IMR-90 (cell line): Measurements from ENCODE around the gene ATP2B2. TPM values are rescaled to one million over a fixed set of nuclear protein-coding genes. Genes with fewer than 3 reads are reported as not detected.

ENCODE experiments used
- ATAC-seq: fragments of 200-7000 bp; cut with Tn5 transposase; 2 replicates; pipeline ENCODE4 v1.9.1; 2020; ENCODE audit warnings: low read depth, mild to moderate bottlenecking, moderate library complexity
- BruUV-seq: library from RNA; stranded (reverse); fragments of 400-500 nt; replicated peaks from 2 replicates; lab custom pipeline; 2021; lab: Mats Ljungman, UMichigan
- CTCF ChIA-PET: fragments of 300-600 bp; formaldehyde crosslinking; extraction: SDS; loops from one replicate; lab custom pipeline; 2021; ENCODE audit warnings: antibody characterized with exemption; lab: Yijun Ruan, JAX
- POLR2A ChIA-PET: fragments of 300-600 bp; sonication (Branson Sonifier 250); formaldehyde crosslinking; loops from one replicate; lab custom pipeline; 2022; ENCODE audit warnings: antibody characterized with exemption; ENCODE audit not compliant: unreplicated experiment; lab: Charles Lee
- DNase-seq: peaks from one replicate; pipeline ENCODE4 v3.0.0; 2013
- H2AFZ ChIP-seq: replicated peaks from 2 replicates; pipeline ENCODE3; 2013; ENCODE audit warnings: low read length, mild to moderate bottlenecking; ENCODE audit not compliant: poor library complexity
- H2AK5ac ChIP-seq: 2 replicates; pipeline ENCODE4 v1.6.1; 2013; ENCODE audit warnings: low read depth, low read length, inconsistent platforms
- H2AK9ac ChIP-seq: replicated peaks from 2 replicates; pipeline ENCODE3; 2013; ENCODE audit warnings: mild to moderate bottlenecking, low read depth, low read length, moderate library complexity; ENCODE audit not compliant: poor library complexity
- H2BK120ac ChIP-seq: 2 replicates; pipeline ENCODE4 v1.6.1; 2013; ENCODE audit warnings: low read depth, low read length, inconsistent platforms
- H2BK15ac ChIP-seq: 3 replicates; pipeline ENCODE4 v1.6.1; 2013; ENCODE audit warnings: low read depth, low read length, inconsistent platforms
- H2BK20ac ChIP-seq: 2 replicates; pipeline ENCODE4 v1.6.1; 2013; ENCODE audit warnings: low read depth, mild to moderate bottlenecking, inconsistent platforms, low read length, moderate library complexity
- H2BK5ac ChIP-seq: 2 replicates; pipeline ENCODE4 v1.6.1; 2013; ENCODE audit warnings: mild to moderate bottlenecking, low read depth, low read length, inconsistent platforms; ENCODE audit not compliant: poor library complexity, severe bottlenecking
- H3K14ac ChIP-seq: replicated peaks from 2 replicates; pipeline ENCODE4 v1.6.1; 2013; ENCODE audit warnings: low read depth, low read length, inconsistent platforms
- H3K18ac ChIP-seq: 2 replicates; pipeline ENCODE4 v1.6.1; 2013; ENCODE audit warnings: low read depth, low read length, control low read depth
- H3K23ac ChIP-seq: 2 replicates; pipeline ENCODE4 v1.6.1; 2013; ENCODE audit warnings: low read depth, low read length, inconsistent platforms
- H3K27ac ChIP-seq: 2 replicates; pipeline ENCODE4 v1.5.1; 2013; ENCODE audit warnings: mild to moderate bottlenecking, control low read depth, low read length; ENCODE audit not compliant: insufficient read depth
- H3K27me3 ChIP-seq: 2 replicates; pipeline ENCODE4 v1.6.1; 2013; ENCODE audit warnings: low read length; ENCODE audit not compliant: control insufficient read depth, insufficient read depth
- H3K36me3 ChIP-seq: 2 replicates; pipeline ENCODE4 v1.6.1; 2013; ENCODE audit warnings: low read length, mixed read lengths; ENCODE audit not compliant: control insufficient read depth, insufficient read depth
- H3K4ac ChIP-seq: 2 replicates; pipeline ENCODE4 v1.6.1; 2013; ENCODE audit warnings: low read depth, low read length, inconsistent platforms
- H3K4me1 ChIP-seq: 2 replicates; pipeline ENCODE4 v1.6.1; 2013; ENCODE audit warnings: low read length, mixed read lengths; ENCODE audit not compliant: control insufficient read depth, insufficient read depth
- H3K4me2 ChIP-seq: 2 replicates; pipeline ENCODE4 v1.6.1; 2013; ENCODE audit warnings: low read depth, mild to moderate bottlenecking, control low read depth, low read length, moderate library complexity
- H3K4me3 ChIP-seq: 2 replicates; pipeline ENCODE4 v1.5.1; 2013; ENCODE audit warnings: low read depth, mild to moderate bottlenecking, control low read depth, low read length, moderate library complexity; ENCODE audit not compliant: insufficient read depth
- H3K56ac ChIP-seq: 2 replicates; pipeline ENCODE4 v1.6.1; 2013; ENCODE audit warnings: low read length, inconsistent platforms; ENCODE audit not compliant: insufficient read depth; ENCODE audit errors: extremely low read depth
- H3K79me1 ChIP-seq, 2 experiments: 2 replicates each; pipeline ENCODE4 v1.6.1; 2013; ENCODE audit warnings: low read length in 2 of 2, inconsistent platforms in 1 of 2, low read depth in 1 of 2
- H3K9ac ChIP-seq: 2 replicates; pipeline ENCODE4 v1.6.1; 2013; ENCODE audit warnings: low read depth, low read length, control low read depth
- H3K9me1 ChIP-seq: 2 replicates; pipeline ENCODE4 v1.6.1; 2013; ENCODE audit warnings: low read length, inconsistent platforms; ENCODE audit not compliant: insufficient read depth
- H3K9me3 ChIP-seq: 2 replicates; pipeline ENCODE4 v1.6.1; 2013; ENCODE audit warnings: low read length; ENCODE audit not compliant: control insufficient read depth, insufficient read depth
- H4K20me1 ChIP-seq: 2 replicates; pipeline ENCODE4 v1.6.1; 2013; ENCODE audit warnings: low read length, inconsistent platforms; ENCODE audit not compliant: insufficient read depth
- H4K5ac ChIP-seq: 2 replicates; pipeline ENCODE4 v1.6.1; 2013; ENCODE audit warnings: mild to moderate bottlenecking, low read depth, low read length, control low read depth
- H4K8ac ChIP-seq, 2 experiments: 2 replicates each; pipeline ENCODE4 v1.6.1; 2013; ENCODE audit warnings: low read depth in 2 of 2, low read length in 2 of 2, control low read depth in 1 of 2, inconsistent platforms in 1 of 2
- H4K91ac ChIP-seq: 2 replicates; pipeline ENCODE4 v1.6.1; 2013; ENCODE audit warnings: low read depth, low read length, inconsistent platforms; ENCODE audit not compliant: insufficient read depth
- CHD1 ChIP-seq: IDR thresholded peaks from 2 replicates; pipeline ENCODE4 v1.6.1; 2012; ENCODE audit warnings: low read depth, low read length, improper control_type of control experiment
- RAD21 ChIP-seq: IDR thresholded peaks from 2 replicates; pipeline ENCODE4 v1.6.1; 2012; ENCODE audit warnings: low read length, improper control_type of control experiment
- WGBS, 2 experiments: methylation state at CpG; one replicate each; pipeline versions ENCODE4 v1.1.5 to v1.1.7; 2013; ENCODE audit warnings: missing lambda C conversion rate in 2 of 2; ENCODE audit not compliant: insufficient read length in 1 of 2; ENCODE audit errors: extremely low coverage in 2 of 2; 5-methylcytosine and 5-hydroxymethylcytosine counted together
- dilution Hi-C: fragments of 300-500 bp; cut with HindIII; formaldehyde crosslinking; loops from one replicate; pipeline ENCODE4 v1.14.3; 2018; ENCODE audit warnings: low sequenced_read_pairs; ENCODE audit not compliant: unreplicated experiment
- in situ Hi-C: fragments of 300-500 bp; cut with MboI; formaldehyde crosslinking; loops from 3 replicates; pipeline ENCODE4 v1.14.3; 2019; ENCODE audit warnings: low sequenced_read_pairs, inconsistent platforms, mixed read lengths
- intact Hi-C: fragments of 100-400 bp; cut with micrococcal nuclease; formaldehyde crosslinking; loops from 2 replicates; pipeline ENCODE4 v1.10.0; 2022
- polyA plus RNA-seq, 3 experiments: library from polyadenylated mRNA; depleted of rRNA; stranded (reverse); fragments of >200 nt; gene quantifications; 2 replicates each; pipeline ENCODE4 v1.2.3, GENCODE V29; 2012; ENCODE audit warnings: low replicate concordance in 1 of 3
- total RNA-seq: library from RNA; depleted of rRNA; stranded (reverse); fragments of >200 nt; gene quantifications from 2 replicates; pipeline ENCODE4 v1.2.3, GENCODE V29; 2012

The ATP2B2 gene
- total and polyA plus RNA-seq, 2 of the 4 experiments (the other 2 are of a cell fraction): under 0.01 to 0.02 TPM

- Histone ChIP-seq H2BK15ac (no peak overlapping the region), H3K4me3 (no peak overlapping the region), H3K56ac (no peak overlapping the region), H3K9me3 (no peaks in the 10 kb centered on the region), H3K27ac (no peak overlapping the region), H3K23ac (no peak overlapping the region), H2BK20ac (no peak overlapping the region), H3K79me1 (no peaks in the 10 kb centered on the region), H4K5ac (no peak overlapping the region), H4K8ac (no peak overlapping the region), H3K14ac (no peak overlapping the region), H2AFZ (no peak overlapping the region), H3K9ac (no peak overlapping the region), H4K20me1 (no peaks in the 10 kb centered on the region), H3K4me2 (no peak overlapping the region), H2AK5ac (no peak overlapping the region), H3K9me1 (no peaks in the 10 kb centered on the region), H3K4me1 (no peaks in the 10 kb centered on the region), H2AK9ac (no peak overlapping the region), H3K18ac (no peak overlapping the region), H3K36me3 (no peaks in the 10 kb centered on the region), H2BK120ac (no peak overlapping the region), H2BK5ac (no peak overlapping the region), H3K27me3 (peaks cover 52% of the 10 kb centered on the region), H4K91ac (no peak overlapping the region), H3K4ac (no peak overlapping the region)
- CTCF ChIA-PET: interaction anchor here (0.7 to 1.8 kb wide), 2 partner anchors 40 to 322 kb away, joined by 4 to 7 read pairs; no protein-coding TSS in a partner anchor
- dilution Hi-C loops: no loop called here
- POLR2A ChIA-PET: no interaction called here
- in situ Hi-C loops: no loop called here
- TF ChIP-seq CHD1: no peak
- TF ChIP-seq RAD21: peak; percentile 14; the same call in 1 of the 2 replicates
- intact Hi-C loops: no loop called here
- BruUV-seq: no TSS peak
- WGBS, 2 experiments: 100% methylated on average over 2 of the region's 19 CpGs; no CpG with 5 or more reads in 1 of the 2 experiments
- DNase-seq (no peak), ATAC-seq (no peak)
These were observed 88.6 kb downstream of the ATP2B2 start for GRCh38 chr3:10416730-10417300.
